Small intestine (tissue), 7 donors: ENCODE measurements around the gene TNNI2. TPM values are rescaled to one million over a fixed set of nuclear protein-coding genes. Genes with fewer than 3 reads are reported as not detected.

Experiments
- DNase-seq, 2 donors: peaks; one replicate each; pipeline versions ENCODE4 v3.0.0 to v3.0.0-alpha.2; 2013
- FAIRE-seq: peaks from 2 replicates; lab custom pipeline; 2012; peaks lifted over from hg19 to GRCh38; lab: Jason Lieb, UNC
- H3K27ac ChIP-seq, 3 donors: one replicate each; pipeline ENCODE4 v1.5.1; 2013; ENCODE audit warnings: low read length in 2 of 3, mild to moderate bottlenecking in 2 of 3, control low read depth in 1 of 3, inconsistent platforms in 1 of 3, low read depth in 1 of 3, moderate library complexity in 1 of 3
- H3K27me3 ChIP-seq, 3 donors: one replicate each; pipeline ENCODE4 v1.6.1; 2013; ENCODE audit warnings: low read length in 3 of 3, inconsistent platforms in 1 of 3; ENCODE audit not compliant: control insufficient read depth in 3 of 3, insufficient read depth in 3 of 3
- H3K36me3 ChIP-seq, 3 donors: one replicate each; pipeline ENCODE4 v1.6.1; 2013; ENCODE audit warnings: low read length in 3 of 3, inconsistent platforms in 1 of 3, low read depth in 1 of 3, mild to moderate bottlenecking in 1 of 3, moderate library complexity in 1 of 3; ENCODE audit not compliant: control insufficient read depth in 3 of 3, insufficient read depth in 2 of 3
- H3K4me1 ChIP-seq, 3 donors: one replicate each; pipeline ENCODE4 v1.6.1; 2013; ENCODE audit warnings: low read length in 2 of 3, inconsistent platforms in 1 of 3, low read depth in 1 of 3, mild to moderate bottlenecking in 1 of 3, moderate library complexity in 1 of 3; ENCODE audit not compliant: control insufficient read depth in 3 of 3, insufficient read depth in 2 of 3
- H3K4me3 ChIP-seq, 3 donors: one replicate each; pipeline ENCODE4 v1.5.1; 2013; ENCODE audit warnings: low read length in 3 of 3, control low read depth in 1 of 3, inconsistent platforms in 1 of 3, low read depth in 1 of 3, mild to moderate bottlenecking in 1 of 3, moderate library complexity in 1 of 3
- H3K9me3 ChIP-seq, 2 donors: one replicate each; pipeline ENCODE4 v1.6.1; 2013; ENCODE audit warnings: low read depth in 1 of 2, low read length in 1 of 2; ENCODE audit not compliant: control insufficient read depth in 2 of 2, insufficient read depth in 1 of 2
- WGBS, 3 donors: extraction: QIAGEN DNeasy Blood & Tissue Kit; methylation state at CpG; one replicate each; pipeline ENCODE4 v1.1.7; 2013; 5-methylcytosine and 5-hydroxymethylcytosine counted together
- polyA plus RNA-seq, 4 donors: library from polyadenylated mRNA; stranded (reverse) in 3 of 4; unstranded in 1 of 4; fragments of 200-250 nt in 3 of 4; fragments of 120-200 nt in 1 of 4; gene quantifications; one replicate each; pipeline versions ENCODE4 v1.2.1 to v1.2.3, GENCODE V29; 2013
- donor health status: healthy with polysubstance abuse.
- donor health status: control.
- donor health status: control.
- donor health status: Bipolar disorder and iron deficiency.
- donor health status: healthy.

TNNI2 gene
- polyA plus RNA-seq, 4 donors: 0.49 to 8.9 (median 8.2) TPM

GRCh38 chr11:1857064-1857463 is 18.3 kb downstream of the TNNI2 start:
- H3K4me1 ChIP-seq: no peaks in the 10 kb centered on the region
- DNase-seq (no peak), FAIRE-seq (no peak)
- no peaks in the 10 kb centered on the region for H3K36me3 ChIP-seq
- H3K9me3 ChIP-seq: no peaks in the 10 kb centered on the region
- no peak overlapping the region for H3K4me3 ChIP-seq
- WGBS, 3 donors: 71 to 79% (median 72%) methylated on average over 11 of the region's 11 CpGs
- no peaks in the 10 kb centered on the region for H3K27me3 ChIP-seq
- no peak overlapping the region for H3K27ac ChIP-seq

- Histone ChIP-seq H3K27ac (no peak overlapping the region), H3K36me3 (no peaks in the 10 kb centered on the region), H3K4me3 (no peak overlapping the region), H3K4me1 (no peaks in the 10 kb centered on the region), H3K27me3 (peaks cover 0 to 6% (median 0%) of the 10 kb centered on the region in 3 donors), H3K9me3 (no peaks in the 10 kb centered on the region)
- FAIRE-seq (no peak), DNase-seq (no peak)
- WGBS, 3 donors: 83 to 88% (median 87%) methylated on average over 9 of the region's 9 CpGs
Measured at GRCh38 chr11:1858154-1858553, 19.4 kb downstream of the TNNI2 start.

GRCh38 chr11:1858576-1858975 is 19.8 kb downstream of the TNNI2 start:
- Histone ChIP-seq H3K9me3 (no peaks in the 10 kb centered on the region), H3K4me3 (no peak overlapping the region), H3K27me3 (peaks cover 0 to 9% (median 0%) of the 10 kb centered on the region in 3 donors), H3K27ac (no peak overlapping the region), H3K36me3 (no peaks in the 10 kb centered on the region), H3K4me1 (peaks cover 0 to under 1% (median 0%) of the 10 kb centered on the region in 3 donors)
- FAIRE-seq (no peak), DNase-seq (no peak)
- 75 to 85% (median 80%) methylated on average over 7 of the region's 7 CpGs for WGBS, 3 donors

DNA sequence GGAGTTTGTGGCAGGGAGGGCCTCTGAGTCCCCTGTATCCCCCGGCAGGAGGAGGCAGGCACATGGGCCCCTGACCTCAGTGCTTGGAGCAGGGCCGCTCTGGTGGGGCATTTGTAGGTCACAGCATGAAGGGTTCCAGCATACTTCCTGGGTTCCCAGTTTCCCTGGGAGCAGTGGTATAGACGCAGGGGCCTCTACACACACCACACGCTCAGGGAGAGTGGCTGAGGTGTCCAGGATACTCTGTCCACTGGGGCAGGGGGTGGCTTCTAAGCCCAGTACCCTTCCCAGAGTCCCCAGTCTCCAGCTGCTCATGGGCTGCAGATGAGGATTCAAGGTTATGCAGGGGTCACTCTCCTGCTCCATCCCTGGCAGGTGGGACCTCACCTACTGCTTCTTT is 20.2 kb downstream of the TNNI2 start:
- Histone ChIP-seq H3K4me1 (peaks cover 0 to 4% (median 0%) of the 10 kb centered on the region in 3 donors), H3K9me3 (no peaks in the 10 kb centered on the region), H3K4me3 (no peak overlapping the region), H3K27ac (no peak overlapping the region), H3K36me3 (no peaks in the 10 kb centered on the region), H3K27me3 (peaks cover 0 to 12% (median 0%) of the 10 kb centered on the region in 3 donors)
- FAIRE-seq (no peak), DNase-seq (no peak)
- WGBS, 3 donors: 62 to 81% (median 78%) methylated on average over 4 of the region's 4 CpGs

- H3K9me3 ChIP-seq: no peaks in the 10 kb centered on the region
- WGBS, 3 donors: 85 to 94% (median 88%) methylated on average over 1 of the region's 1 CpG
Measured at GRCh38 chr11:1860108-1860507, 21.3 kb downstream of the TNNI2 start.

DNA sequence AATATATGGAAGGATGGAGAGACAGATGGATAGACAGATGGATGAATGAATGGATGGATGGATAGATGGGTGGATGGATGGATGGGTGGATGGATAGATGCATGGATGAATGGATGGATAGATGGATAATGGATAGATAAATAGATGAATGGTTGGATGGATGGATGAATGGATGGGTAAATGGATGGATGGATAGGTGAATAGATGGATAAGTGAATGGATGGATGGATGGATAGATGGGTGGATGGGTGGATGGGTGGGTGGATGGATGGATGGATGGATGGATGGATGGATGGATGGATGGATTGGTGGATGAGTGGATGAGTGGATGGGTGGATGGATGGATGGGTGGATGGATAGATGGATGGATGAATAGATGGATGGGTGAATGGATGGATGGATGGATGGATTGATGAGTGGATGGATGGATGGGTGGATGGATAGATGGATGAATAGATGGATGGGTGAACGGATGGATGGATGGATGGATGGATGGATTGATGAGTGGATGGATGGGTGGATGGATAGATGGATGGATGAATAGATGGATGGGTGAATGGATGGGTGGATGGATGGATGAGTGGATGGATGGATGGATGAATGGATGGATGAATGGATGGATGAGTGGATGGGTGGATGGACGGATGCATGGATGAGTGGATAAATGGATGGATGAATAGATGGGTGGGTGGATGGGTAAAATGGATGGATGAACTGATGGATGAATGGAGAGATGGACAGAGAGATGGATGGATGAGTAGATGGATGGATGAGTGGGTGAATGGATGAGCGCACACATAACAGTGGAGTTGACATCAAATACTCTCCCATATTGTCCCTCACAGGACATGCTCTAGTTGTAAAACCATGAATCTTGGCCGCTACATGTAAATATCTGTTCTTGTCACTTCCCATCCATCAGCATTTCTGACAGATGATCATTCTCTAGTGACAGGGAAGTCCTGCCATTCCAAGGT is 22.9 kb downstream of the TNNI2 start:
- H3K36me3 ChIP-seq: no peaks in the 10 kb centered on the region
- peaks cover 0 to 12% (median 0%) of the 10 kb centered on the region in 3 donors for H3K27me3 ChIP-seq
- DNase-seq (no peak), FAIRE-seq (no peak)
- H3K4me1 ChIP-seq: peaks cover 0 to 4% (median 0%) of the 10 kb centered on the region in 3 donors
- WGBS, 3 donors: 88 to 93% (median 88%) methylated on average over 4 of the region's 4 CpGs
- no peak overlapping the region for H3K27ac ChIP-seq
- no peak overlapping the region for H3K4me3 ChIP-seq
- no peaks in the 10 kb centered on the region for H3K9me3 ChIP-seq

More at GRCh38 chr11:1860108-1860507, 21.3 kb downstream of the TNNI2 start:
- peaks cover 0 to 12% (median 0%) of the 10 kb centered on the region in 3 donors for H3K27me3 ChIP-seq
- H3K27ac ChIP-seq: no peak overlapping the region
- DNase-seq: no peak
- H3K4me1 ChIP-seq: peaks cover 0 to 4% (median 0%) of the 10 kb centered on the region in 3 donors
- H3K4me3 ChIP-seq: no peak overlapping the region
- no peaks in the 10 kb centered on the region for H3K36me3 ChIP-seq
- no peak for FAIRE-seq

- H3K27ac ChIP-seq: peak overlapping the region in 1 of 3 donors; percentile 82
- WGBS, 3 donors: 73 to 89% (median 84%) methylated on average over 14 of the region's 14 CpGs
- DNase-seq (no peak), FAIRE-seq (no peak)
- H3K27me3 ChIP-seq: peaks cover 0 to 12% (median 0%) of the 10 kb centered on the region in 3 donors
- no peak overlapping the region for H3K4me3 ChIP-seq
- peaks cover 0 to 4% (median 0%) of the 10 kb centered on the region in 3 donors for H3K4me1 ChIP-seq
- no peaks in the 10 kb centered on the region for H3K36me3 ChIP-seq
- no peaks in the 10 kb centered on the region for H3K9me3 ChIP-seq
Measured at GRCh38 chr11:1862588-1863351, 24.0 kb downstream of the TNNI2 start.
